Measurements from ENCODE around the gene VEGFA. TPM values are rescaled to one million over a fixed set of nuclear protein-coding genes. Genes with fewer than 3 reads are reported as not detected.
A peak's percentile ranks its signal among the peaks of the same experiment; 100 is the strongest.

VEGFA gene
- total and polyA plus RNA-seq, 2 donors from 2014 or later: 36.3 to 111 TPM

DNA sequence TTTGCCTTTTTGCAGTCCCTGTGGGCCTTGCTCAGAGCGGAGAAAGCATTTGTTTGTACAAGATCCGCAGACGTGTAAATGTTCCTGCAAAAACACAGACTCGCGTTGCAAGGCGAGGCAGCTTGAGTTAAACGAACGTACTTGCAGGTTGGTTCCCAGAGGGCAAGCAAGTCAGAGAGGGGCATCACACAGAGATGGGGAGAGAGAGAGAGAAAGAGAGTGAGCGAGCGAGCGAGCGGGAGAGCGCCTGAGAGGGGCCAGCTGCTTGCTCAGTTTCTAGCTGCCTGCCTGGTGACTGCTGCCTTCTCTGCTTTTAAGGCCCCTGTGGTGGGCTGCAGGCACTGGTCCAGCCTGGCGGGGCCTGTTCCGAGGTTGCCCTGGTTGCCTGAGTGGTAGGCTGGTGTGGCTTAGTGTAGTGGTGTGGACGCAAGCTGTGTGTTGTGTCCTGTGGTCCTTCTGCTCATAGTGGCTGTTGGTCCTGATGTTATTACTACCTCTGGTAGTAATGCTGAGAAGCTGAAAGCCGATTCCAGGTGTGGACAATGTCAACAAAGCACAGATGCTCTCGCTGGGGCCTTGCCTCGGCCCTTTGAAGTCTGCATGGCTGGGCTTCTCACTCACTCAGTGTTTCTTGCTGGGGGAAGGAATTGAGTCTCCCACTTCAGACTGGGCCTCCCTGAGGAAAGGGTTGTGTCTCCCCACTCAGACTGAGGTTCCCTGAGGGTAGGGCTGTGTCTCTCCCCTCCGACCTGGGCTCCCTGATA is 12.1 kb downstream of the VEGFA start:
- no peaks in the 10 kb centered on the region for H3K9me3 ChIP-seq (ENCODE audit: control insufficient read depth in 2 of 3, insufficient read depth in 1 of 3, low read length in 3 of 3)
- H3K4me1 ChIP-seq (ENCODE audit: control insufficient read depth in 2 of 3, insufficient read depth in 2 of 3, low read depth in 1 of 3, low read length in 3 of 3): peaks cover 0 to 18% (median 15%) of the 10 kb centered on the region in 3 donors
- peaks cover 13 to 77% (median 49%) of the 10 kb centered on the region in 3 donors for H3K36me3 ChIP-seq (ENCODE audit: control insufficient read depth in 2 of 3, insufficient read depth in 3 of 3, low read length in 3 of 3)
- intact Hi-C loops (cut with DNase I): loop anchor here (10.0 kb wide), 1 partner anchor 153 kb away; no protein-coding TSS in a partner anchor
- H3K4me3 ChIP-seq (ENCODE audit: low read length in 3 of 3): no peak overlapping the region
- no peak overlapping the region for H3K27ac ChIP-seq (ENCODE audit: low read depth in 2 of 2, low read length in 2 of 2)
- peak in 4 of 5 donors; percentile 36 to 47 (median 40) for DNase-seq
- no peak for FAIRE-seq
- TF ChIP-seq, protein P1, sequence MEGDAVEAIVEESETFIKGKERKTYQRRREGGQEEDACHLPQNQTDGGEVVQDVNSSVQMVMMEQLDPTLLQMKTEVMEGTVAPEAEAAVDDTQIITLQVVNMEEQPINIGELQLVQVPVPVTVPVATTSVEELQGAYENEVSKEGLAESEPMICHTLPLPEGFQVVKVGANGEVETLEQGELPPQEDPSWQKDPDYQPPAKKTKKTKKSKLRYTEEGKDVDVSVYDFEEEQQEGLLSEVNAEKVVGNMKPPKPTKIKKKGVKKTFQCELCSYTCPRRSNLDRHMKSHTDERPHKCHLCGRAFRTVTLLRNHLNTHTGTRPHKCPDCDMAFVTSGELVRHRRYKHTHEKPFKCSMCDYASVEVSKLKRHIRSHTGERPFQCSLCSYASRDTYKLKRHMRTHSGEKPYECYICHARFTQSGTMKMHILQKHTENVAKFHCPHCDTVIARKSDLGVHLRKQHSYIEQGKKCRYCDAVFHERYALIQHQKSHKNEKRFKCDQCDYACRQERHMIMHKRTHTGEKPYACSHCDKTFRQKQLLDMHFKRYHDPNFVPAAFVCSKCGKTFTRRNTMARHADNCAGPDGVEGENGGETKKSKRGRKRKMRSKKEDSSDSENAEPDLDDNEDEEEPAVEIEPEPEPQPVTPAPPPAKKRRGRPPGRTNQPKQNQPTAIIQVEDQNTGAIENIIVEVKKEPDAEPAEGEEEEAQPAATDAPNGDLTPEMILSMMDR (IDR thresholded peaks at IDR 0.05; ENCODE audit: borderline replicate concordance, extremely low read depth, insufficient read depth): no peak
- no peaks in the 10 kb centered on the region for H3K27me3 ChIP-seq (ENCODE audit: control insufficient read depth, insufficient read depth, low read length)
- no peak overlapping the region for H3K9ac ChIP-seq (ENCODE audit: low read length in 3 of 3)

DNA sequence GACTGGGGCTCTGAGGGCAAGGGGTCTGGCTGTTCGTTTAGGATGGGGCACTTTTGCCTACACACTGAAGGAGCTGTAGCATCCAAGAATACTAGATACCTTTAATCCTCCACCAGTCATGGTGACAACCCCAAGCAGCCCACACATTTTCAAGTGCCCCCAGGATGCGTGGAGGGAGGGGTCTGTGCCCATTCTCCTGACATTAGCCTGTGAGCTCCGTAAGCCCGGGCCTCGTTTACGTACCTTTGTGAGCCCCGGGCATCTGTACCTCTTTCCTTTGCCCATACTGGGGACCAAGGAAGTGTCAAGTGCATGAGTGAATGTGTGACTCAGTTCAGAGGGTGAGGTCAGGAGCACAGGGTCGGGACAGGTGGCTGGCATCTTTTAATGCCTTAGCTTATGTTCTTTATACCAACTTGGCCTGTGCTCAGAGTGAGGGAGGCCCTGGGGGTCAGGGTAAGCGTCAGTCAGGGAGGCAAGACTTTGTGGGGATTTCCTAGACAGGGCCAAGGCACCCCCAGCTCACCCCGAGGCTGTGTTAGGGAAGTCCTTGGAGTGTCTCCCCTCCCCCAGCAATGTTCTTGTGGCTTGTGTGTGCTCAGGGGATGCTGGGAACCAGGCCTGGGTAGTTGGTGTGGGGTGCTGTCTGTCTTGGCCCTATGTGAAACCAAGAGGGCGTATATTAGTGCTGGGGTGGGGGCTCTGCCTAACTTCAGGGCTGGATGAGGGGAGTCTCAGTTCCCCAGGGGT is 12.9 kb downstream of the VEGFA start:
- intact Hi-C loops (cut with DNase I): loop anchor here (10.0 kb wide), 1 partner anchor 152 kb away; no protein-coding TSS in a partner anchor
- Histone ChIP-seq H3K9me3 (ENCODE audit: control insufficient read depth in 2 of 3, insufficient read depth in 1 of 3, low read length in 3 of 3) (no peaks in the 10 kb centered on the region), H3K4me3 (ENCODE audit: low read length in 3 of 3) (no peak overlapping the region), H3K36me3 (ENCODE audit: control insufficient read depth in 2 of 3, insufficient read depth in 3 of 3, low read length in 3 of 3) (peaks cover 12 to 69% (median 42%) of the 10 kb centered on the region in 3 donors), H3K27ac (ENCODE audit: low read depth in 2 of 2, low read length in 2 of 2) (no peak overlapping the region), H3K27me3 (ENCODE audit: control insufficient read depth, insufficient read depth, low read length) (no peaks in the 10 kb centered on the region), H3K9ac (ENCODE audit: low read length in 3 of 3) (no peak overlapping the region), H3K4me1 (ENCODE audit: control insufficient read depth in 2 of 3, insufficient read depth in 2 of 3, low read depth in 1 of 3, low read length in 3 of 3) (peaks cover 0 to 15% (median 11%) of the 10 kb centered on the region in 3 donors)
- no peak for FAIRE-seq
- DNase-seq: no peak
- TF ChIP-seq, protein P1 (IDR thresholded peaks at IDR 0.05; ENCODE audit: borderline replicate concordance, extremely low read depth, insufficient read depth): no peak

DNA sequence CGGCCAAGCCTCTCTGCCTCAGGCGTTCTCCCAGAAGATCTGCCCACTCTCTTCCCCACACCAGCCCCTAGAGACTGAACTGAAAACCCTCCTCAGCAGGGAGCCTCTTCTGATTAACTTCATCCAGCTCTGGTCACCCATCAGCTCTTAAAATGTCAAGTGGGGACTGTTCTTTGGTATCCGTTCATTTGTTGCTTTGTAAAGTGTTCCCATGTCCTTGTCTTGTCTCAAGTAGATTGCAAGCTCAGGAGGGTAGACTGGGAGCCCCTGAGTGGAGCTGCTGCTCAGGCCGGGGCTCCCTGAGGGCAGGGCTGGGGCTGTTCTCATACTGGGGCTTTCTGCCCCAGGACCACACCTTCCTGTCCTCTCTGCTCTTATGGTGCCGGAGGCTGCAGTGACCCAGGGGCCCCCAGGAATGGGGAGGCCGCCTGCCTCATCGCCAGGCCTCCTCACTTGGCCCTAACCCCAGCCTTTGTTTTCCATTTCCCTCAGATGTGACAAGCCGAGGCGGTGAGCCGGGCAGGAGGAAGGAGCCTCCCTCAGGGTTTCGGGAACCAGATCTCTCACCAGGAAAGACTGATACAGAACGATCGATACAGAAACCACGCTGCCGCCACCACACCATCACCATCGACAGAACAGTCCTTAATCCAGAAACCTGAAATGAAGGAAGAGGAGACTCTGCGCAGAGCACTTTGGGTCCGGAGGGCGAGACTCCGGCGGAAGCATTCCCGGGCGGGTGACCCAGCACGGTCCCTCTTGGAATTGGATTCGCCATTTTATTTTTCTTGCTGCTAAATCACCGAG is 14.2 kb downstream of the VEGFA start:
- FAIRE-seq: no peak
- Histone ChIP-seq H3K9ac (ENCODE audit: low read length in 3 of 3) (no peak overlapping the region), H3K27ac (ENCODE audit: low read depth in 2 of 2, low read length in 2 of 2) (no peak overlapping the region), H3K36me3 (ENCODE audit: control insufficient read depth in 2 of 3, insufficient read depth in 3 of 3, low read length in 3 of 3) (peaks cover 4 to 56% (median 32%) of the 10 kb centered on the region in 3 donors), H3K4me3 (ENCODE audit: low read length in 3 of 3) (no peak overlapping the region), H3K4me1 (ENCODE audit: control insufficient read depth in 2 of 3, insufficient read depth in 2 of 3, low read depth in 1 of 3, low read length in 3 of 3) (peaks cover 0 to 6% (median 5%) of the 10 kb centered on the region in 3 donors), H3K9me3 (ENCODE audit: control insufficient read depth in 2 of 3, insufficient read depth in 1 of 3, low read length in 3 of 3) (no peaks in the 10 kb centered on the region), H3K27me3 (ENCODE audit: control insufficient read depth, insufficient read depth, low read length) (no peaks in the 10 kb centered on the region)
- TF ChIP-seq, protein P1 (IDR thresholded peaks at IDR 0.05; ENCODE audit: borderline replicate concordance, extremely low read depth, insufficient read depth): no peak
- intact Hi-C loops (cut with DNase I): loop anchor here (10.0 kb wide), 1 partner anchor 151 kb away; no protein-coding TSS in a partner anchor
- no peak for DNase-seq

All from kidney (tissue), 14 donors.